ENCODE data around the gene LIX1L. TPM values are rescaled to one million over a fixed set of nuclear protein-coding genes. Genes with fewer than 3 reads are reported as not detected.

Gene LIX1L
- total and polyA plus RNA-seq, 5 donors from 2014 or later = 21.7 to 36.2 (median 26.1) TPM

GRCh38 chr1:145912128-145912641 lies 45.6 kb downstream of the LIX1L start:
- Mint-ChIP-seq H3K9me3 (peaks cover 0 to 2% (median 0%) of the 10 kb centered on the region in 7 donors), H3K4me1 (peaks cover 14 to 30% (median 23%) of the 10 kb centered on the region in 4 donors), H3K27me3 (no peaks in the 10 kb centered on the region), H3K4me3 (no peak overlapping the region), H3K36me3 (peaks cover 46% of the 10 kb centered on the region), H3K27ac (no peak overlapping the region)
- peaks cover 44% of the 10 kb centered on the region for H3K36me3 ChIP-seq (ENCODE audit: control insufficient read depth, insufficient read depth, low read length)
- ATAC-seq (ENCODE audit: low read depth in 2 of 2) = no peak
- no peaks in the 10 kb centered on the region for H3K27me3 ChIP-seq (ENCODE audit: control insufficient read depth, insufficient read depth, low read length)
- no peaks in the 10 kb centered on the region for H3K4me1 ChIP-seq (ENCODE audit: control insufficient read depth, insufficient read depth, low read length, poor library complexity, severe bottlenecking)
- H3K4me3 ChIP-seq (ENCODE audit: low read depth, low read length) = no peak overlapping the region
- no peak overlapping the region for H3K27ac ChIP-seq (ENCODE audit: insufficient read depth, low read length, poor library complexity, severe bottlenecking)
- DNase-seq = no peak
- H3K9me3 ChIP-seq (ENCODE audit: control insufficient read depth in 2 of 2, low read length in 2 of 2) = no peaks in the 10 kb centered on the region

- Mint-ChIP-seq H3K9me3 (no peaks in the 10 kb centered on the region), H3K4me1 (peaks cover 4 to 8% (median 7%) of the 10 kb centered on the region in 4 donors), H3K27ac (no peak overlapping the region), H3K27me3 (no peaks in the 10 kb centered on the region), H3K4me3 (no peak overlapping the region), H3K36me3 (peaks cover 29% of the 10 kb centered on the region)
- Histone ChIP-seq H3K27ac (ENCODE audit: insufficient read depth, low read length, poor library complexity, severe bottlenecking) (no peak overlapping the region), H3K9me3 (ENCODE audit: control insufficient read depth in 2 of 2, low read length in 2 of 2) (no peaks in the 10 kb centered on the region), H3K4me3 (ENCODE audit: low read depth, low read length) (no peak overlapping the region), H3K4me1 (ENCODE audit: control insufficient read depth, insufficient read depth, low read length, poor library complexity, severe bottlenecking) (no peaks in the 10 kb centered on the region), H3K36me3 (ENCODE audit: control insufficient read depth, insufficient read depth, low read length) (peaks cover 23% of the 10 kb centered on the region), H3K27me3 (ENCODE audit: control insufficient read depth, insufficient read depth, low read length) (no peaks in the 10 kb centered on the region)
- ATAC-seq (ENCODE audit: low read depth in 2 of 2) (no peak), DNase-seq (no peak)
Observed at GRCh38 chr1:145908653-145909052, 49.2 kb downstream of the LIX1L start.

GRCh38 chr1:145906954-145907753 lies 50.7 kb downstream of the LIX1L start:
- Histone ChIP-seq H3K4me3 (ENCODE audit: low read depth, low read length) (no peak overlapping the region), H3K9me3 (ENCODE audit: control insufficient read depth in 2 of 2, low read length in 2 of 2) (no peaks in the 10 kb centered on the region), H3K27ac (ENCODE audit: insufficient read depth, low read length, poor library complexity, severe bottlenecking) (no peak overlapping the region), H3K4me1 (ENCODE audit: control insufficient read depth, insufficient read depth, low read length, poor library complexity, severe bottlenecking) (no peaks in the 10 kb centered on the region), H3K36me3 (ENCODE audit: control insufficient read depth, insufficient read depth, low read length) (peaks cover 14% of the 10 kb centered on the region), H3K27me3 (ENCODE audit: control insufficient read depth, insufficient read depth, low read length) (no peaks in the 10 kb centered on the region)
- DNase-seq (no peak), ATAC-seq (ENCODE audit: low read depth in 2 of 2) (no peak)
- Mint-ChIP-seq H3K27ac (no peak overlapping the region), H3K9me3 (no peaks in the 10 kb centered on the region), H3K4me3 (no peak overlapping the region), H3K27me3 (no peaks in the 10 kb centered on the region), H3K4me1 (peaks cover 4 to 8% (median 6%) of the 10 kb centered on the region in 4 donors), H3K36me3 (peaks cover 19% of the 10 kb centered on the region)

GRCh38 chr1:145901312-145902021 lies 56.4 kb downstream of the LIX1L start:
- ATAC-seq (ENCODE audit: low read depth in 2 of 2) = no peak
- Mint-ChIP-seq H3K36me3 (peaks cover 19% of the 10 kb centered on the region), H3K4me3 (no peak overlapping the region), H3K4me1 (no peaks in the 10 kb centered on the region), H3K27me3 (no peaks in the 10 kb centered on the region), H3K27ac (no peak overlapping the region), H3K9me3 (no peaks in the 10 kb centered on the region)
- no peak overlapping the region for H3K4me3 ChIP-seq (ENCODE audit: low read depth, low read length)
- no peaks in the 10 kb centered on the region for H3K4me1 ChIP-seq (ENCODE audit: control insufficient read depth, insufficient read depth, low read length, poor library complexity, severe bottlenecking)
- DNase-seq = no peak
- H3K27me3 ChIP-seq (ENCODE audit: control insufficient read depth, insufficient read depth, low read length) = no peaks in the 10 kb centered on the region
- no peak overlapping the region for H3K27ac ChIP-seq (ENCODE audit: insufficient read depth, low read length, poor library complexity, severe bottlenecking)
- no peaks in the 10 kb centered on the region for H3K36me3 ChIP-seq (ENCODE audit: control insufficient read depth, insufficient read depth, low read length)
- no peaks in the 10 kb centered on the region for H3K9me3 ChIP-seq (ENCODE audit: control insufficient read depth in 2 of 2, low read length in 2 of 2)

GRCh38 chr1:145898756-145899155 lies 59.1 kb downstream of the LIX1L start:
- Histone ChIP-seq H3K9me3 (ENCODE audit: control insufficient read depth in 2 of 2, low read length in 2 of 2) (no peaks in the 10 kb centered on the region), H3K4me3 (ENCODE audit: low read depth, low read length) (no peak overlapping the region), H3K4me1 (ENCODE audit: control insufficient read depth, insufficient read depth, low read length, poor library complexity, severe bottlenecking) (no peaks in the 10 kb centered on the region), H3K36me3 (ENCODE audit: control insufficient read depth, insufficient read depth, low read length) (no peaks in the 10 kb centered on the region), H3K27me3 (ENCODE audit: control insufficient read depth, insufficient read depth, low read length) (no peaks in the 10 kb centered on the region), H3K27ac (ENCODE audit: insufficient read depth, low read length, poor library complexity, severe bottlenecking) (no peak overlapping the region)
- H3K27ac Mint-ChIP-seq = no peak overlapping the region
- DNase-seq (no peak), ATAC-seq (ENCODE audit: low read depth in 2 of 2) (no peak)
- H3K4me1 Mint-ChIP-seq = no peaks in the 10 kb centered on the region
- H3K9me3 Mint-ChIP-seq = no peaks in the 10 kb centered on the region
- no peaks in the 10 kb centered on the region for H3K27me3 Mint-ChIP-seq
- peaks cover 22% of the 10 kb centered on the region for H3K36me3 Mint-ChIP-seq
- H3K4me3 Mint-ChIP-seq = no peak overlapping the region

- H3K9me3 ChIP-seq (ENCODE audit: control insufficient read depth in 2 of 2, low read length in 2 of 2) = no peaks in the 10 kb centered on the region
- no peaks in the 10 kb centered on the region for H3K27me3 ChIP-seq (ENCODE audit: control insufficient read depth, insufficient read depth, low read length)
- Mint-ChIP-seq H3K4me1 (no peaks in the 10 kb centered on the region), H3K27ac (no peak overlapping the region), H3K36me3 (peaks cover 22% of the 10 kb centered on the region), H3K9me3 (no peaks in the 10 kb centered on the region), H3K27me3 (no peaks in the 10 kb centered on the region), H3K4me3 (no peak overlapping the region)
- ATAC-seq (ENCODE audit: low read depth in 2 of 2) (no peak), DNase-seq (no peak)
- H3K27ac ChIP-seq (ENCODE audit: insufficient read depth, low read length, poor library complexity, severe bottlenecking) = no peak overlapping the region
- H3K4me1 ChIP-seq (ENCODE audit: control insufficient read depth, insufficient read depth, low read length, poor library complexity, severe bottlenecking) = no peaks in the 10 kb centered on the region
- H3K36me3 ChIP-seq (ENCODE audit: control insufficient read depth, insufficient read depth, low read length) = no peaks in the 10 kb centered on the region
- H3K4me3 ChIP-seq (ENCODE audit: low read depth, low read length) = no peak overlapping the region
Observed at GRCh38 chr1:145897969-145898368, 59.8 kb downstream of the LIX1L start.

GRCh38 chr1:145895471-145895870 lies 62.3 kb downstream of the LIX1L start:
- H3K36me3 ChIP-seq (ENCODE audit: control insufficient read depth, insufficient read depth, low read length) = no peaks in the 10 kb centered on the region
- H3K9me3 ChIP-seq (ENCODE audit: control insufficient read depth in 2 of 2, low read length in 2 of 2) = no peaks in the 10 kb centered on the region
- H3K9me3 Mint-ChIP-seq = no peaks in the 10 kb centered on the region
- H3K27ac ChIP-seq (ENCODE audit: insufficient read depth, low read length, poor library complexity, severe bottlenecking) = no peak overlapping the region
- no peak overlapping the region for H3K27ac Mint-ChIP-seq
- peaks cover 15% of the 10 kb centered on the region for H3K36me3 Mint-ChIP-seq
- no peak overlapping the region for H3K4me3 Mint-ChIP-seq
- ATAC-seq (ENCODE audit: low read depth in 2 of 2) (no peak), DNase-seq (no peak)
- no peak overlapping the region for H3K4me3 ChIP-seq (ENCODE audit: low read depth, low read length)
- H3K27me3 ChIP-seq (ENCODE audit: control insufficient read depth, insufficient read depth, low read length) = no peaks in the 10 kb centered on the region
- H3K4me1 ChIP-seq (ENCODE audit: control insufficient read depth, insufficient read depth, low read length, poor library complexity, severe bottlenecking) = no peaks in the 10 kb centered on the region
- no peaks in the 10 kb centered on the region for H3K4me1 Mint-ChIP-seq
- H3K27me3 Mint-ChIP-seq = no peaks in the 10 kb centered on the region
